Stimulated activated naive CD8-positive, alpha-beta T cell treated with anti-CD3 and anti-CD28 coated beads, Interleukin-15, amount 100 ng/mL, for 72 hours (primary cell): Measurements from ENCODE around the gene PYDC2.
"Not testable (repeated sequence)": the region's sequence is repeated elsewhere in the genome, so short reads cannot be mapped to it uniquely, and the experiment has no call there.

Experiments used
- ATAC-seq: fragments of 150-1000 bp; cut with Tn5 transposase; 2 replicates; pipeline ENCODE4 v1.10.0; 2021; ENCODE audit warnings: mild to moderate bottlenecking, moderate library complexity
- DNase-seq, 2 donors: peaks; one replicate each; pipeline ENCODE4 v3.0.0; 2021 to 2022
- H3K27ac Mint-ChIP-seq, 2 donors: one replicate each; pipeline ENCODE4 v1.8.0; 2022; ENCODE audit warnings: mild to moderate bottlenecking in 2 of 2, mixed read lengths in 2 of 2, moderate library complexity in 2 of 2
- H3K27me3 Mint-ChIP-seq: one replicate; pipeline ENCODE4 v1.8.0; 2022; ENCODE audit warnings: mixed read lengths
- H3K4me1 Mint-ChIP-seq: one replicate; pipeline ENCODE4 v1.8.0; 2022; ENCODE audit warnings: mild to moderate bottlenecking, mixed read lengths
- H3K4me3 Mint-ChIP-seq, 2 donors: one replicate each; pipeline ENCODE4 v1.8.0; 2022; ENCODE audit warnings: mild to moderate bottlenecking in 2 of 2, mixed read lengths in 2 of 2, moderate library complexity in 1 of 2
- H3K9me3 Mint-ChIP-seq, 2 donors: one replicate each; pipeline ENCODE4 v1.8.0; 2022; ENCODE audit warnings: mixed read lengths in 2 of 2

Gene PYDC2

DNA sequence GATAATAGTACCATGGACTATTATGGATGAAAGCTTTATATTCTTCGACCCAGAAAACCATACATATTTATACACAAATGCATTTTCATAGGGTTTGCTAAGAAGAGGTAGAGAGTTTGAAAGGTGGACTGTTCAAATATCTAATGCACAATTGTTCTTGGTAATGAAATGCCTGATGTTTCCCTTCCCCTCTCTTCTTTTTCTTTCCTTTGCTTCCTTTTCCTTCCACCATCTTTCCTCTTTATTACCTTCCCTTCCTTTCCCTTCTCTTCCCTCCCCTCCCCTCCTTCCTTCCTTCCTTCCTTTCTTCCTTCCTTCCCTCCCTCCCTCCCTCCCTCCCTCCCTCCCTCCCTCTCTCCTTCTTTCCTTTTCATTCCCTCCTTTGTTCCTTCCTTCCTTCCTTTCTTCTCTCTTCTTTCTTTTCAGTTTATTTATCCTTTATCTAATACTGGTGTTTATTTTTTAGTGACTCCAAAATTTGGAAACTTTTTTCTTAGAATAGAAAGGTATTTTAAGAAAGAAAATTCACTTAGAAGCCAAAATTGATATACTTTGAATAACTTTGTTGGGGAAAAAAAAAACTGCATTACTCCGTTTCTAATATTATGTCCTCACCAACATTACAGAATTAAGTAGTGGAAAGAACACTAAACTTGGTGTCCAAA lies 22.7 kb upstream of the PYDC2 start:
- Mint-ChIP-seq H3K4me1 (no peaks in the 10 kb centered on the region), H3K4me3 (no peak overlapping the region), H3K27ac (no peak overlapping the region), H3K9me3 (peaks cover 7 to 16% of the 10 kb centered on the region in 2 donors), H3K27me3 (no peaks in the 10 kb centered on the region)
- ATAC-seq, result no peak
- DNase-seq, result no peak

DNA sequence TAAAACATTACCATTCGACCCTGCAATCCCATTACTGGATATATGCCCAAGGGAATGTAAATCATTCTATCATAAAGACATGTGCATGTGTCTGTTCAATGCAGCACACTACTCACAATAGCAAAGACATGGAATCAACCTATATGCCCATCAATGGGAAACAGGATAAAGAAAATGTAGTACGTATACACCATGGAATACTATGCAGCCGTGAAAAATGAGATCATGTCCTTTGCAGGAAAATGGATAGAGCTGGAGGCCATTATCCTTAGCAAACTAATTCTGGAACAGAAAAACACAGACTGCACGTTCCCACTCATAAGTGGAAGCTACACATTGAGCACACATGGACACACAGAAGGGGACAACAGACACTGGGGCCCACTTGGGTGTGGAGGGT lies 20.4 kb upstream of the PYDC2 start:
- no peak for ATAC-seq
- H3K27me3 Mint-ChIP-seq, result no peaks in the 10 kb centered on the region
- no peak overlapping the region for H3K27ac Mint-ChIP-seq
- no peak overlapping the region for H3K4me3 Mint-ChIP-seq
- H3K4me1 Mint-ChIP-seq, result no peaks in the 10 kb centered on the region
- no peak for DNase-seq
- H3K9me3 Mint-ChIP-seq, result peaks cover 7 to 16% of the 10 kb centered on the region in 2 donors

DNA sequence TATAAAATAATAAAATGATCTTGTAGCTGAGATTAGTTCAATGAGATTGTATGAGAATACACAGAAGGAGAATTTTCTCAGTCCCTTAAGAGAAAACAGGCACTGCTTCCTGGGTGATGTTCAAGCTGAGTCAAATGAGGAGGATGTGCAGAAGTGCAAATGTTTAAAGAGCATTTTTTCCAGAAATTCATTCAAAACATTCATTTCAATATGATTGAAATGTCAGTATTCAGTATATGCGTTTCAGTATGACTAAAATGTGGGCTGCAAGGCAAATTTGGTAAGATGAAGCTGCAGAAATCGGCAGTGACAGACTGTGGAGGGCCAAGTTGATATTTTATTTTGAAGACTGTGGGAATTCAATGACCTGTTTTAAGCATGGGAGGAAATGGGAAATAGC lies 19.3 kb upstream of the PYDC2 start:
- Mint-ChIP-seq H3K27ac (no peak overlapping the region), H3K4me3 (no peak overlapping the region), H3K9me3 (peaks cover 7 to 21% of the 10 kb centered on the region in 2 donors), H3K27me3 (no peaks in the 10 kb centered on the region), H3K4me1 (no peaks in the 10 kb centered on the region)
- DNase-seq, result no peak
- no peak for ATAC-seq

DNA sequence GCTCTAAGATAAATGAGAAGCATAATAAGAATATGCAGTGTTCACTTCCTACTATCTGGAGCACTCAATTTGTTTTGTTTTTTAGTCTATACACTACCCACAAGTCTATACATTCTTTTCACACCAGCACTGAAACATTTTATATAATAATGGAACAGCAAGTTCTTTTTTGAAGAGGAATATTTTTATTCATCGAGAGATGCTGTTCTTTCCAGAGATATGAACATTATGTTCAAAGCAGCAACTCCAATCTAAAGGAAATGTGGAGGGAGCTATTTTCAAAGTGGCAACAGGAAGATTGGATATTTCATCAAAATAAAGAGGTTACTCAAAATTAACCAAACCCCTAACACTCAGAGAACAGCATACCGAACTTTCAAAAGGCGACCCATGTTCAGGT lies 16.4 kb upstream of the PYDC2 start:
- no peak overlapping the region for H3K4me3 Mint-ChIP-seq
- H3K4me1 Mint-ChIP-seq, result no peaks in the 10 kb centered on the region

DNA sequence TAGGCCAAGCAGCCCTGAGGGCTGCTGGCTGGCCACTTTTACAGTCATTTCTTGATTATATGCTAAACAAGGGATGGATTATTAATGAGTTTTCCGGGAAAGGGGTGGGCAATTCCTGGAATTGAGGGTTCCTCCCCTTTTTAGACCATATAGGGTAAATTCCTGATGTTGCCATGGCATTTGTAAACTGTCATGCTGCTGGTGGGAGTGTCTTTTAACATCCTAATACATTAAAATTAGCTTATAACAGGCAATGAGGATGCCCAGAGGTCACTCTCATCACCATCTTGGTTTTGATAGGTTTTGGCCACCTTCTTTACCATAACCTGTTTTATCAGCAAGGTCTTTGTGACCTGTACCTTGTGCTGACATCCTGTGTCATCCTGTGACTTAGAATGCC lies 11.7 kb upstream of the PYDC2 start:
- no peak for ATAC-seq
- peaks cover 20 to 21% of the 10 kb centered on the region in 2 donors for H3K9me3 Mint-ChIP-seq
- H3K27me3 Mint-ChIP-seq, result no peaks in the 10 kb centered on the region
- no peak overlapping the region for H3K27ac Mint-ChIP-seq
- no peaks in the 10 kb centered on the region for H3K4me1 Mint-ChIP-seq
- DNase-seq, result no peak
- no peak overlapping the region for H3K4me3 Mint-ChIP-seq

More for the DNA sequence above, 16.4 kb upstream of the PYDC2 start:
- Mint-ChIP-seq H3K9me3 (peaks cover 15 to 27% of the 10 kb centered on the region in 2 donors), H3K27ac (no peak overlapping the region), H3K27me3 (no peaks in the 10 kb centered on the region)
- ATAC-seq (no peak), DNase-seq (no peak)

DNA sequence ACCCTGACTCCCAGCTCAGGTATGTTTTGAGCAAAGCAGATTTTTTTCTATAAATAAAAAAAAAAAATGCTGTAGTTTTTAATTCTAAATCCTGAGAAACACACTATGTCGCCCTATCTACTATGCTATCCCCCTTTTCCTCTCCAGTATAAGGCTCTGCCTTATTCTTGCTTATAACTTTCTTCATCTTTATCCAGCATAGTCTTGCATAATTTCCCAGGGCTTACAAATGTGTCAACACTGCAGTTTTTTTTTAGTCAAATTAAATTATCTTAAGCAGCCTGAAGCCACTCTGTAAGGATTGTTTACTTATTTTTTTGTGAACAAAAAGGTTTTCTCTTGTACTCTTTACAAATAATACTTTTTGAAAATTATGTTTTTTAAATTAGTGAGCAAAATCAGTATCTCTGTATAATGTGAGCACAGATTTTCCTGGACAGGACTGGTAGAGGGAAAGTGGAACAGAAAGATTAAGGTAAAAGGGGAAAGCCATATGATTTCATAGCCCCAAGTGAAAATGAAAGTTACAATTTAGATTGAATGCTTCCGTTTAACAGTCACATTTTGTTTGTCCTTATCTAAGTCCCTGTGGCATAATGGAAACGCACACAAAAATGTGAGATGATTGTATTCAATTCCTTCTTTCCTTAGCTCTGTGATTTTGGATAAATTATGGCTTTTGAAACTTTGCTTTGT lies 5.6 kb upstream of the PYDC2 start:
- no peak for DNase-seq
- no peak overlapping the region for H3K4me3 Mint-ChIP-seq
- H3K4me1 Mint-ChIP-seq, result no peaks in the 10 kb centered on the region
- no peaks in the 10 kb centered on the region for H3K27me3 Mint-ChIP-seq
- peaks cover 9 to 13% of the 10 kb centered on the region in 2 donors for H3K9me3 Mint-ChIP-seq
- no peak overlapping the region for H3K27ac Mint-ChIP-seq
- no peak for ATAC-seq

DNA sequence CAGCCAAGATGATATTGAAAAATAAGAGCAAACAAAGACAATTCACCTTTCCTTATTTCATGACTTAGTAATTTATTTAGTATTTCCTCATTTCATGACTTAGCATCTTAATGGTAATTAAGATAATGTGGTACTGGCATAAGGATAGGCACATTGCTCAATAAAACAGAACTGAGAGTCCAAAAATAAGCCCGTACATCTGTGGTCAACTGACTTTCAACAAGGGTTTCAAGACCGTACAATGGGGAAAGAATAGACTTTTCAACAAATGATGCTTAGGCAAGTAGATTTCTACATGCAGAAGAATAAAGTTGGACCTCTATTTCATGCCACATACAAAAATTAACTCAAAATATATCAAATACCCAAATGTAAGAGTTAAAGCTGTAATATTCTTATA lies 603 bp upstream of the PYDC2 start:
- ATAC-seq (no peak), DNase-seq (no peak)
- Mint-ChIP-seq H3K4me1 (no peaks in the 10 kb centered on the region), H3K27me3 (no peaks in the 10 kb centered on the region), H3K4me3 (no peak overlapping the region), H3K9me3 (no peaks in the 10 kb centered on the region), H3K27ac (peak overlapping the region in 1 of 2 donors; percentile 52)

DNA sequence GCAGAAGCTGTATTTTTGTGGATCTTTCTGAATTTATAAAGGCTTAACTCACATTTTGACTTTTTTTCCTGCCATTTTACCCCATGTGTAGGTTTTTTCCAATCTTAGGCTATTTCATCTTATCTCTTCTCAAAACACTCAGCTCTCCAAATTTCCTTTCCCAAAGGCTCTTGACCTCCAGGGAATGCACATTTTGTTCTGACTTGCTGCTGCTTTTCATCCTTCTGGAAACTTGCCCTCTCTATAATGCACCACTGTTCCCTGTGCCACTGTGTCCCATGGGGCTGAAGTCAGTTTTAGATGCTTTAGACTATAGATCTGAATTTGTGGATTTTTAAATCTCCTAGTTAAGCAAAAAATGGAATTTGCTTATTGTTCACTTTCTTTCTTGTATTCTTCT lies 9.1 kb downstream of the PYDC2 start:
- Mint-ChIP-seq H3K27me3 (no peaks in the 10 kb centered on the region), H3K27ac (peak overlapping the region in 1 of 2 donors; percentile 7), H3K4me3 (no peak overlapping the region), H3K4me1 (no peaks in the 10 kb centered on the region), H3K9me3 (peaks cover 17 to 24% of the 10 kb centered on the region in 2 donors)
- ATAC-seq (no peak), DNase-seq (no peak)

DNA sequence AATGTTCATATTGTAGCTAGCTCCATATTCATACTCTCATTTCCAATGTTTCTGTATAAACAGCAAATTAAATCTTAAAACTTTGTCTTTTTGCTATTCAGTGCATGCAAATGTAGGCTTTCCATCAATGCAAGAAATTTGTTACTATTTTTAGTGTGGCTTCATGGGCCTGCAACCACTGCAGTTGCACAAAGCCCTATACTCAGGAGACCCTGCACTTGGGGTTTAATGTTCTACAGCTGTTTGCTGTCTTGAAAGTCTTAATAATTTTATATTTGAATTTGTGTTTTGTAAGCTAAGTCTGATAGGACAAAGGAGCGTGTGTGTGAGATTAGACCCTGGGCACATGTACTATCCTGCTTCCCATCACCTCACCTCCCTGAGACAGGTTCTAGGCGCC lies 9.6 kb downstream of the PYDC2 start:
- no peaks in the 10 kb centered on the region for H3K27me3 Mint-ChIP-seq
- DNase-seq, result no peak
- H3K9me3 Mint-ChIP-seq, result peaks cover 17 to 25% of the 10 kb centered on the region in 2 donors
- no peak overlapping the region for H3K27ac Mint-ChIP-seq
- no peak for ATAC-seq
- no peak overlapping the region for H3K4me3 Mint-ChIP-seq
- H3K4me1 Mint-ChIP-seq, result no peaks in the 10 kb centered on the region

DNA sequence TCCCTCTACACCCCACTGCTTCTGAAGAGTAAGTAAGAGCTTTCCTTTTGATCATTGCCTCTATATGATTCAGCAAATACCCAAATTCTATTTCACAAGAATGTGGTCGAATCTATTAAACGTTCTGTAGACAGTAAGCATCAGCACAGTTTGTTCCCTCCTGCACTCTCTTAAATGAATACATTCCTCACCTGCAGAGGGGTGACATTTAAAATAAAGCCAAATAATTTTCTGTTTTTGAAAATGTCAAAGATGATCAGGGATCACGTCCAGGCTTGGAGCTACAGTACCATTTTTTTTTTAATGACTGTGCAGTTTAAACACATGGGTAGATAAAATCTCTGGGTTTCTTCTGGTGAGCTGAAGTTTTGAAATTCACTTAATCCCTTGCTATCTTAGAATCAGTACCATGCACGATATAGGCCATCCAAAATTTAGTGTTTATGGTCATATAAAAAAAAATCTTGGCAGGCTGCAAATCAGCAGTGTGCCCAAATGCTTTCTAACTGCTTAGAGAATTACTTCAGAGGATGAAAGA lies 12.8 kb downstream of the PYDC2 start:
- no peaks in the 10 kb centered on the region for H3K4me1 Mint-ChIP-seq
- DNase-seq (no peak), ATAC-seq (no peak)
- H3K27me3 Mint-ChIP-seq, result no peaks in the 10 kb centered on the region
- peaks cover 14 to 19% of the 10 kb centered on the region in 2 donors for H3K9me3 Mint-ChIP-seq
- no peak overlapping the region for H3K4me3 Mint-ChIP-seq
- no peak overlapping the region for H3K27ac Mint-ChIP-seq

DNA sequence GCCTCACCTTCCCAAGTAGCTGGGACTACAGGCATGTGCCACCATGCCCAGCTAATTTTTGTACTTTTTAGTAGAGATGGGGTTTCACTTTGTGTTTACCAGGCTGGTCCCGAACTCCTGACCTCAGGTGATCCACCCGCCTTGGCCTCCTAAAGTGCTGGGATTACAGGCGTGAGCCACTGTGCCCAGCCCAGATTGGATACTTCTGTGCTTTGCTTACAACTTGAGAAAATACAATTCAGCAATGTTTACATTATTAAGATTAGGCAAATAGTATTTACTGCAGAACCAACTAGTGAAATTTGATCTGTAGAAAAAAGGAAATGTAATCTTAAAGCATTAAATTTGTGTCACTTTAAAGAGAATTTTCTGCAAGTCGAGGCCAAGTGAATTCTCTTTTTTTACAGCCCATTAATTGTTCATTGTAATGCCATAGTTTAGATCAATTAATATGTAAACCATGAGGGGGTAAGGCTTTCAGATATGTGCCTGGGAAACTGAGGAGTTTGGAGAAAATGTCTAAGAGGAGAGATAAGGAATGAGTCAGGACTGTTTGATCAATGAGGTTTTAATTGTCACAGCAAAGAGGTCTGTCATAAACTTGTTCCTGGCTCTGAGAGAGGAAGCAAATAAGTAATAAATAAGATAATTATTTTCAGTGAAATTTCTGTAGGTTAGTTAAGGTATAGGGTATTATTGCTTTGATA lies 15.3 kb downstream of the PYDC2 start:
- H3K9me3 Mint-ChIP-seq, result peaks cover 9 to 31% of the 10 kb centered on the region in 2 donors

DNA sequence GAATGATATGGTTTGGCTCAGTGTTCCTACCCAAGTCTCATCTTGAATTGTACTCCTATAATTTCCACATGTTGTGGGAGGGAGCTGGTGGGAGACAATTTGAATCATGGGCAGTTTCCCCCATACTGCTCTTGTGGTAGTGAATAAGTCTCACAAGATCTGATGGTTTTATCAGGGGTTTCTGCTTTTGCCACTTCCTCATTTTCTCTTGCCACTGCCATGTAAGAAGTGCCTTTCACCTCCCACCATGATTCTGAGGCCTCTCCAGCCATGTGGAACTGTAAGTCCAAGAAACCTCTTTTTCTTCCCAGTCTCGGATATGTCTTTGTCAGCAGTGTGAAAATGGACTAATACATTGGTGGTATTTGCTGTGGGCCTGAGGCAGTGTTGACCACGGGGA lies 23.0 kb downstream of the PYDC2 start:
- not testable (repeated sequence) for ATAC-seq, H3K4me1 Mint-ChIP-seq, DNase-seq, H3K27me3 Mint-ChIP-seq, H3K27ac Mint-ChIP-seq, H3K4me3 Mint-ChIP-seq
- H3K9me3 Mint-ChIP-seq, result peaks cover 13 to 38% of the 10 kb centered on the region in 2 donors

More for the DNA sequence above, 15.3 kb downstream of the PYDC2 start:
- ATAC-seq (no peak), DNase-seq (no peak)
- H3K4me3 Mint-ChIP-seq, result no peak overlapping the region
- no peaks in the 10 kb centered on the region for H3K4me1 Mint-ChIP-seq
- H3K27me3 Mint-ChIP-seq, result no peaks in the 10 kb centered on the region
- no peak overlapping the region for H3K27ac Mint-ChIP-seq

DNA sequence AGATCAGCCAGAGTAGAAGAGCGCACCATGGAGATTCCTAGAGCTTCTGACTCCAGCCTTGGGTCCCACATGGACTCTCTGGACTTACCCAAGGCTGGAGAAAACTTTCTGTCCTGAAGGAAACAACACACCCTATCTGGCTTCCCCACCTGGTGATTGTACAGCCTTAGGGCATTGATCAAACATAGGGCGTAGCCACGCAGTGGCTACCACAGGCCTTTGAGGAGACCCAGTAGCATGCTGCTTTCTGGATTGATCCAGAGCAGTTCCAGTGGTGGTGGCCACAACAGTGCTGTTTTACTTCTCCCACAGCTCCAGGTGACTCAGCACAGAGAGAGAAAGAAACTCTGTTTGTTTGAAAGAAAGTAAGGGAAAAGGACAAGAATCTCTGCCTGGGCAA lies 23.5 kb downstream of the PYDC2 start:
- Mint-ChIP-seq H3K27ac (no peak overlapping the region), H3K4me1 (no peaks in the 10 kb centered on the region), H3K27me3 (no peaks in the 10 kb centered on the region), H3K9me3 (peaks cover 13 to 38% of the 10 kb centered on the region in 2 donors), H3K4me3 (no peak overlapping the region)
- DNase-seq (no peak), ATAC-seq (no peak)

DNA sequence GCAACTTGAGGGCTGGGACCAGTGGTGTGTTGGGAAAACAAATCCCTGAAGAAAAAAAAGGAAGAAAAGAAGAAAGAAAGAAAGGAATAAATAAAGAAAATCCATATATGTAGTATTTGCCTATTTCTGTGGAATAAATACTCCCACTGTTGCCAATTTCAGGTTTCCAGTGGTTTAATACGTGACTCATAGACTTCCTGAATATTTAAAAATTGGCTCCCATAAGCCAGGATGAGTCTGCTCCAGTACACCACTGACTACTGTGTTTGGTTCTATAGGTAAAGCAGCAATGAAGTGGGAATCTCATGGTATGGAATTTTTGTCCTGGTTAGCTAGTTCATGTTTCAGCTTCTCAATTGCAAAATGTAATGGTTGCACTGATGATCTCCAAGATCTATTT lies 31.6 kb downstream of the PYDC2 start:
- H3K9me3 Mint-ChIP-seq, result peaks cover 0 to 6% of the 10 kb centered on the region in 2 donors

DNA sequence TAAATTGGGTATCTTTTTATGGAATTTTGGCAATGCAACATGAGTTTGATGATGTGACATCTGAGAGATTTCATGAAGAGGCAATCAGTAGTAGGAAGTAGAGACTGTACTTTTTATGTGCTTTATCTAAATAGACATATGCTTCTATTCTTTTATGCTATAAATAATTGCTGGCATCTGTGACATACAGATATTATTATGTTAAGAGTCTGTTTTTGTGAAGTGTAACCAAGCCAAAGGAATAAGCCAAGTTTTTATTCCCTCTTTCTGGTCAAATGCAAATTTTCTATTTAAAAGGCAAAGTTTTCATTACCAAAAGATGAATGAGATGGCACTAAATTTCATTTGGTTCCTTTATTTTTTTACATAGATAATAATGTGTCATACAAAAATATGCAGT lies 32.4 kb downstream of the PYDC2 start:
- no peak for ATAC-seq
- H3K27ac Mint-ChIP-seq, result no peak overlapping the region

More for the DNA sequence above, 31.6 kb downstream of the PYDC2 start:
- no peak for ATAC-seq
- H3K27ac Mint-ChIP-seq, result no peak overlapping the region
- H3K27me3 Mint-ChIP-seq, result no peaks in the 10 kb centered on the region
- H3K4me1 Mint-ChIP-seq, result no peaks in the 10 kb centered on the region
- H3K4me3 Mint-ChIP-seq, result no peak overlapping the region
- no peak for DNase-seq

More for the DNA sequence above, 32.4 kb downstream of the PYDC2 start:
- Mint-ChIP-seq H3K4me1 (no peaks in the 10 kb centered on the region), H3K4me3 (no peak overlapping the region), H3K27me3 (no peaks in the 10 kb centered on the region), H3K9me3 (no peaks in the 10 kb centered on the region)
- no peak for DNase-seq
